Fibroblast of villous mesenchyme (primary cell): ENCODE measurements around the gene P4HA3. TPM values are rescaled to one million over a fixed set of nuclear protein-coding genes. Genes with fewer than 3 reads are reported as not detected.

Experiments
- DNase-seq: peaks from one replicate; pipeline ENCODE4 v3.0.0-alpha.2; 2010; ENCODE audit warnings: low read depth
- H3K4me3 ChIP-seq: 2 replicates; pipeline ENCODE4 v1.5.1; 2011; ENCODE audit warnings: low read depth, mild to moderate bottlenecking, low read length
- CTCF ChIP-seq: IDR thresholded peaks from 2 replicates; pipeline ENCODE4 v1.5.1; 2012; ENCODE audit warnings: low read depth, mild to moderate bottlenecking, low read length; ENCODE audit not compliant: insufficient read depth
- total RNA-seq: library from RNA; depleted of rRNA; stranded (reverse); fragments of >200 nt; gene quantifications from 2 replicates; pipeline ENCODE4 v1.2.3, GENCODE V29; 2012

P4HA3 gene
- total RNA-seq, 1 donor, result 2.6 TPM

DNA sequence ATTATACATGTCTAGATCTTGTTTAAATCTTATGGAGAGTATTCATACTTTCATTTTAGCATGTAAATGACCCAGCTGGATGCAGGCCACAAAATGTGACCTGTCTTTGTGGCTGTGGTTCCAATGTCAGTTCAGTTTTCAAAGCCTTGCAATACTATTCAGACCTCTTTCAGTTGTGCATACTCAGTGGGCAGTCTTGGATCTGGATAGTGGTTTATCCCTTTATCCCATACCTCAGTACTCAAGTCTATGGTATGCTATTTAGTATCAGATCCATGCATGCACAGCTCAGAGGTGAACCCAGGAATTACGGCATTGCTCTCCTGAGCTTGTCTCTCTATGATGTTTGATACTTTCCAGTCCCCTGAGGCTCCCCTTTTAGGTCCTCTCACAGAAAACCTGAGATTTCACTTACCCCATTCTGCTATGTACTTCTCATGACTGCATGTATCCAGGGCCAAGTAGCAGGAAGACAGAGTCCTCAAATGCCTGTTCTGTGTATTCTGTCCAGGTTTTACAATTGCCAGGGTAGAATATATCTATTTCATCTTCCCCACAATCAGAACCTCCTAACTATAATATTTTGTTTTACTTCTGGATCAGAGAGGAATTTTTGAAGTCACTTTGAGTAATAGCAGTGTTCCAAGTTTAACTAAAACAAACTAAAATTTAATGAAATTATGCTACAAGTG is 6.9 kb upstream of the P4HA3 start:
- no peak for TF ChIP-seq CTCF
- no peak overlapping the region for H3K4me3 ChIP-seq
- DNase-seq, result peak; percentile 63

- DNase-seq, result no peak
- no peak overlapping the region for H3K4me3 ChIP-seq
- no peak for TF ChIP-seq CTCF
Measured at GRCh38 chr11:74316772-74317505, 5.5 kb upstream of the P4HA3 start.

- no peak overlapping the region for H3K4me3 ChIP-seq
- TF ChIP-seq CTCF, result no peak
- DNase-seq, result peak; percentile 68
Measured at GRCh38 chr11:74312326-74312725, 886 bp upstream of the P4HA3 start.

DNA sequence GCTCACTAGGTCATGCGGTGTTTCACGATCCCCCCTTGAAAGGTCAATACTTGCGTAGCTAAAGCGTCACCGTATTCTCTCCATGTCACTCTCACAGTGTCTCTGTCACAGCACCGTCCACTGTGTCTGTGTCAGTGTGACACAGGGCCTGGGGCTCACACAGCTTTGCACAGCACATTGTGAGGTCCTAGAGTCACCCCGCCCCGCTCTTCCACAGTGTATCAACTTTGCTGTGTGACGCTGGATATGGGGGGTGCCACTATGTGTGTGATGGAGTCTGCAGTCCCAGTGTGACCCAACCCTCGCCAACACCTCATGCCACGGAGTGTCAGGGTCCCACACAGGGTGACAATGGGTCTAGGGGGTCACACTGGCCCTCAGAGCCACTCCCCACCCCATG is 583 bp downstream of the P4HA3 start:
- no peak for DNase-seq
- TF ChIP-seq CTCF, result no peak

DNA sequence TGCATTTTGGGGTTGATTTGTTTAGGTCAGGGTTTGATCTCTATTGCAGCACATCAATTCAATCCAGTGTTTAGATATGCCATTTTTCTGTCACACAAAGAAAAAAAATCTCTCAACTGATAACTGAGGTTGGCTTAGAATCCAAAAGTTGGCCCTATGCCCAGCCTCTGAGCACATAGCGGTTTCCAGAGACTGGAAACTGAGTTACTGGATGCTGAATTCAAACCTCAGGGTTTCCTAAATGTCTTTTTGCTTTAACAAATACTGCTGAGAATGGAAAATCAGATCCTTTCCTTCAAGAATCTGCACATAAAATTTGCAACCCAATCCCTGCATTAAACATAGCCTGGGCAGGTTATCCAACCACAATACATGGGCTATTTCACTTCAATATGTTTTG is 4.0 kb downstream of the P4HA3 start:
- DNase-seq, result peak; percentile 60
- TF ChIP-seq CTCF, result no peak

More for the DNA sequence above, 583 bp downstream of the P4HA3 start:
- H3K4me3 ChIP-seq, result peak overlapping the region; percentile 55

GRCh38 chr11:74306435-74307175 is 4.8 kb downstream of the P4HA3 start:
- no peak for DNase-seq
- H3K4me3 ChIP-seq, result no peak overlapping the region
- no peak for TF ChIP-seq CTCF

More for the DNA sequence above, 4.0 kb downstream of the P4HA3 start:
- no peak overlapping the region for H3K4me3 ChIP-seq
